OCI-LY3 (cell line): ENCODE results near the gene VWA2.

Experiments used
- H2AFZ ChIP-seq: fragments of 200-600, 300-600 bp; shearing (Covaris generic); 2 replicates; pipeline ENCODE4 v1.6.0; 2014; ENCODE audit warnings: antibody characterized with exemption, low read depth, low read length
- H3K27ac ChIP-seq: fragments of 200-600, 300-600 bp; sonication (generic); 2 replicates; pipeline ENCODE4 v1.5.1; 2014; ENCODE audit warnings: mild to moderate bottlenecking, low read length, moderate library complexity, mixed read lengths
- H3K27me3 ChIP-seq: fragments of 200-600, 300-600 bp; sonication (generic); 2 replicates; pipeline ENCODE4 v1.6.1; 2014; ENCODE audit warnings: low read depth, low read length, mixed read lengths
- H3K36me3 ChIP-seq: fragments of 200-600, 300-600 bp; sonication (generic); replicated peaks from 2 replicates; pipeline ENCODE3; 2014; ENCODE audit warnings: low read depth, low read length, mixed read lengths
- H3K4me1 ChIP-seq: fragments of 300-600, 200-600 bp; sonication (generic); 2 replicates; pipeline ENCODE4 v1.6.1; 2014; ENCODE audit warnings: low read length, mixed read lengths
- H3K4me2 ChIP-seq: fragments of 200-600, 300-600 bp; sonication (generic); 2 replicates; pipeline ENCODE4 v1.6.1; 2014; ENCODE audit warnings: low read length, mixed read lengths
- H3K4me3 ChIP-seq: fragments of 300-600, 200-600 bp; sonication (generic); 2 replicates; pipeline ENCODE4 v1.5.1; 2014; ENCODE audit warnings: antibody characterized with exemption, mild to moderate bottlenecking, low read length, moderate library complexity
- H3K79me2 ChIP-seq: fragments of 300-600, 200-600 bp; shearing (Covaris generic); 2 replicates; pipeline ENCODE4 v1.6.1; 2014; ENCODE audit warnings: mild to moderate bottlenecking, low read length, mixed read lengths
- H3K9ac ChIP-seq: fragments of 300-600, 200-600 bp; shearing (Covaris generic); 2 replicates; pipeline ENCODE4 v1.6.0; 2014; ENCODE audit warnings: mild to moderate bottlenecking, low read length, moderate library complexity
- H3K9me3 ChIP-seq: fragments of 200-600, 300-600 bp; shearing (Covaris generic); 2 replicates; pipeline ENCODE4 v1.6.1; 2014; ENCODE audit warnings: low read length, mixed read lengths; ENCODE audit not compliant: insufficient read depth
- H4K20me1 ChIP-seq: fragments of 200-600, 300-600 bp; sonication (generic); 2 replicates; pipeline ENCODE4 v1.6.1; 2016; ENCODE audit warnings: low read length, mixed read lengths; ENCODE audit not compliant: insufficient read depth
- EZH2phosphoT487 ChIP-seq: fragments of 200-600 bp; shearing (Covaris generic); IDR thresholded peaks from 2 replicates; pipeline ENCODE4 v1.6.1; 2018; ENCODE audit warnings: antibody characterized with exemption, mixed run types, low read depth
- TF ChIP-seq, protein P1 (sequence below): fragments of 200-600, 300-600 bp; sonication (generic); IDR thresholded peaks from 2 replicates; pipeline ENCODE4 v1.5.1; 2014; ENCODE audit warnings: antibody characterized with exemption, low read length, low read depth

The VWA2 gene

DNA sequence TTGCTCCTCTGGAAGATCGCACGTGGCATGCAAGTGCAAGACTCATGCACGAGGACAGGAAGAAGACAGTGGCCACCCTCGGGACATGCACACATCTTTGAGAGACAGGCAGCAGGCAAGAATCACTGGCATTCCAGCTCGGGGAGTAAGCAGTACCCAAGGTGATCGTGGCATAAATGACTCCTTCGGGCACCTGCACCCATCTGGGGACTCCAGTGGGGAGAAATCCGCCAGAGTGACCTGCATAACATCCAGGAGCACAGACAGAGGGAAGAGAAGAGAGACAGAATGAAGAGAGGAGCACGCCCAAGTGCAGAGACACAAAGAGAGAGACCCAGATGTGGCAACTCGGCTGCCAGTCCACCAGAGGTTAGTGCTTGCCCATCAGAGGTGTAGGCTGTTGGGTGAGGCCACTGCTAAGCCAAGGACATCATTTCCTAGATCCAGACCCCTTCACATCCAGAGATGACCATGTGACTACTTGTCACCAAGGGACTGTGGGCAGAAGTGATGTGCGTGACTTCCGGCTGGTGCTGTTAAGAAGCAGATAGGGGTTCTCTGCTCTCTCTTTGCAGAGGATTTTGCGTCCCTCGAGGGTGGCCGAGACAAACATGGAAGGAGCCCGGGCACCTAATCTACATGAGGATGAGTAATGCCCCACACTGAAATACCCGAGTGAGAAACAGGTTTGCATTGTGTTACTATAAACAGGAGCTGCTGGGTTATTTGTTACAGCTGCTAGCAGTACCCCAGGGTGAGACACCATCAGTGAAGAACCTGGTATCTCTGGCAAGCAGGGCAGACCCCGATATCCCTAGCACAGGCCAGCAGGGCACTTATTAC, 80.6 kb downstream of the VWA2 start:
- Histone ChIP-seq H3K36me3 (no peaks in the 10 kb centered on the region), H3K79me2 (no peaks in the 10 kb centered on the region), H3K9ac (no peak overlapping the region), H3K4me1 (no peaks in the 10 kb centered on the region), H3K27ac (no peak overlapping the region), H3K4me2 (no peak overlapping the region), H3K27me3 (no peaks in the 10 kb centered on the region), H3K9me3 (no peaks in the 10 kb centered on the region), H3K4me3 (no peak overlapping the region), H2AFZ (no peak overlapping the region), H4K20me1 (no peaks in the 10 kb centered on the region)
- no peak for TF ChIP-seq EZH2phosphoT487
- TF ChIP-seq, protein P1, sequence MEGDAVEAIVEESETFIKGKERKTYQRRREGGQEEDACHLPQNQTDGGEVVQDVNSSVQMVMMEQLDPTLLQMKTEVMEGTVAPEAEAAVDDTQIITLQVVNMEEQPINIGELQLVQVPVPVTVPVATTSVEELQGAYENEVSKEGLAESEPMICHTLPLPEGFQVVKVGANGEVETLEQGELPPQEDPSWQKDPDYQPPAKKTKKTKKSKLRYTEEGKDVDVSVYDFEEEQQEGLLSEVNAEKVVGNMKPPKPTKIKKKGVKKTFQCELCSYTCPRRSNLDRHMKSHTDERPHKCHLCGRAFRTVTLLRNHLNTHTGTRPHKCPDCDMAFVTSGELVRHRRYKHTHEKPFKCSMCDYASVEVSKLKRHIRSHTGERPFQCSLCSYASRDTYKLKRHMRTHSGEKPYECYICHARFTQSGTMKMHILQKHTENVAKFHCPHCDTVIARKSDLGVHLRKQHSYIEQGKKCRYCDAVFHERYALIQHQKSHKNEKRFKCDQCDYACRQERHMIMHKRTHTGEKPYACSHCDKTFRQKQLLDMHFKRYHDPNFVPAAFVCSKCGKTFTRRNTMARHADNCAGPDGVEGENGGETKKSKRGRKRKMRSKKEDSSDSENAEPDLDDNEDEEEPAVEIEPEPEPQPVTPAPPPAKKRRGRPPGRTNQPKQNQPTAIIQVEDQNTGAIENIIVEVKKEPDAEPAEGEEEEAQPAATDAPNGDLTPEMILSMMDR, result no peak

DNA sequence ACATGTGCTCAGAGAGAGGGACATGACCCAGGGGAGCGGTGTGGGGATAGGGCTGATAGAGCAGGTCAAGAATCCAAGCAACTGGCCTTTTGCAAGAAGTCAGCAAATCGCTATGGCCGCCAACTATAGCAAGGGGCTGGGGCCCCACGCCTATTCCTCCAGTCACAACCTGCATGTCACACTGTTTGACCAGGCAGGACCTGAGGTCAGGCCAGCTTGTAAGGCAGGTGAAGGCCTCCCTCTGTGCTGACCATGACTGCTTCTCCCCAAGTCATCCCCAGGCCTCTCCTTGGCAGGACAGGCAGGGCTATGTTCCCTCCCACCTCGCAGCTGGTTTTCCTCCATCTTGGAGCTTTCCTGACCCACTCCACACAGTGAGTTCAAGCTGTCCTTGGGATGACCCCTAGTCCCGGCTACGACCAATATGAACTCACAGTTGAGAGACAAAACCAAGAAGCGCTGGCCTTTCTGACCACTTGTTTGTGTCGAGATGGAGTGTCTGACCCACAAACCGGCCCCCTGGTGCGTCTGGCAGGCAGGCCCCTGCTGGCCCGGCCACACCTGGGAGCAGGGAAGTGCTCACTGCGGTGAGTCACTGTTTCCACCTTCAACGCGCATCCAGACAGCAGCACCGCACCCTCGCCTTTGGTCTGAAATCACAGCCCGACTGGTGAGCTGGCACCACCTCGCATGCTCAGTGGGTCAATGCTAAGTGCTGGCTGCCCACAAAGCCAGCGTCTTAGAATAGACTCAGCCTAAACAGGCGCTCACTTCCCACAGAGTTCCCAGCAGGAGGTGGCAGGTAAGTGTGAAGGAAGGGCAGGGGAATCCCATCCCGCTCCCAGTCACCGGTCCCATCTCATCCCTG, 81.4 kb downstream of the VWA2 start:
- Histone ChIP-seq H3K27me3 (no peaks in the 10 kb centered on the region), H3K4me1 (no peaks in the 10 kb centered on the region), H3K4me2 (no peak overlapping the region), H2AFZ (no peak overlapping the region), H3K27ac (no peak overlapping the region), H3K79me2 (no peaks in the 10 kb centered on the region), H4K20me1 (no peaks in the 10 kb centered on the region), H3K36me3 (no peaks in the 10 kb centered on the region), H3K4me3 (no peak overlapping the region), H3K9me3 (no peaks in the 10 kb centered on the region), H3K9ac (no peak overlapping the region)
- TF ChIP-seq, protein P1, result no peak
- TF ChIP-seq EZH2phosphoT487, result no peak

DNA sequence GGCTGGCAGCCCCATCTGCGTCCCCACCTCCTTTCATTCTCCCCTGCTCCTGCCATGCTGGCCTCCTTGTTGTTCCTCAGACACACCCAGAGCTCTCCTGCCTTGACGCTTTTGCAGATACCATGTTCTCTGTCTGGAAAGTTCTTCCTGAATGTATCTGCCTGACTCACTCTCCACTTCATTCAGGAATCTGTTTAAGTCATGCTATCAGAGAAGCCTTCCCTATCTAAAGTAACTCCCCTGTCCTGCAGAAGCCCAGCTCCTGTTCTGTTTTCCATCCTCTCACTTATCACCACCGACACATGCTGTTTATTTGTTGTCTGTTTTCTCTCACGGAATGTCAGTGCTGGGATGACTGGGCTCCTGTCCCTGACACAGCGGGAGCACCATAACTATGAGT, 83.3 kb downstream of the VWA2 start:
- Histone ChIP-seq H3K36me3 (no peaks in the 10 kb centered on the region), H3K27me3 (no peaks in the 10 kb centered on the region), H3K9me3 (no peaks in the 10 kb centered on the region), H3K4me1 (no peaks in the 10 kb centered on the region), H3K4me3 (no peak overlapping the region), H3K9ac (no peak overlapping the region), H2AFZ (no peak overlapping the region), H3K27ac (no peak overlapping the region), H3K79me2 (no peaks in the 10 kb centered on the region), H4K20me1 (no peaks in the 10 kb centered on the region), H3K4me2 (no peak overlapping the region)
- TF ChIP-seq, protein P1, result no peak

DNA sequence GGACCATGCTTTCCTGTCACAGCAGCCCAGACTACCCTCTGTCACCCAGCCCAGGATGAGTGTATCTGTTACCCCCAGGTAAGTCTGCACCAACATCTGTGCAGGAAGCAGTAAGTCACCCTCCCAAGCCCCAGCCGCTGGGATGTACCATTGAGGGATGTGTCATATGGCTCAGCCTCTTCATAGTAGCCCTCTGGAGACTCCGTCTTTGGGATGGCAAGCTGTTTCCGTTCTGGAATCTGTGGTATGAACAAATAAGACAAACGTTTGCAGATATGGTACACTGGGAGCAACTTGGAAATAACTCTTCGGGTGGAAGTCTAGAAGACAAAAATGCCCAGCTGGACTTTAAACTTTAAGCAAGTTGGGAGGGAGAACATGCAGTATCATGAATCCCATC, 84.0 kb downstream of the VWA2 start:
- H3K4me3 ChIP-seq, result no peak overlapping the region
- no peaks in the 10 kb centered on the region for H3K27me3 ChIP-seq
- H3K79me2 ChIP-seq, result no peaks in the 10 kb centered on the region
- H3K9me3 ChIP-seq, result no peaks in the 10 kb centered on the region
- no peaks in the 10 kb centered on the region for H3K4me1 ChIP-seq
- H3K27ac ChIP-seq, result no peak overlapping the region
- H4K20me1 ChIP-seq, result no peaks in the 10 kb centered on the region
- no peaks in the 10 kb centered on the region for H3K36me3 ChIP-seq
- H3K9ac ChIP-seq, result no peak overlapping the region
- H3K4me2 ChIP-seq, result no peak overlapping the region
- H2AFZ ChIP-seq, result no peak overlapping the region
- no peak for TF ChIP-seq EZH2phosphoT487
- TF ChIP-seq, protein P1, result no peak
